PFSK-1 (cell line): Measurements from ENCODE around the gene ACADVL.

Source experiments
- POLR2AphosphoS5 ChIP-seq: IDR thresholded peaks from 2 replicates; pipeline ENCODE4 v1.6.1; 2012; ENCODE audit warnings: low read depth, mild to moderate bottlenecking, control low read depth, low read length, moderate library complexity
- SIN3A ChIP-seq: IDR thresholded peaks from 2 replicates; pipeline ENCODE4 v1.6.1; 2012; ENCODE audit warnings: mild to moderate bottlenecking, low read length, moderate library complexity, borderline replicate concordance; ENCODE audit not compliant: insufficient read depth
- TAF1 ChIP-seq: IDR thresholded peaks from 2 replicates; pipeline ENCODE4 v1.6.1; 2012; ENCODE audit warnings: low read length, control low read depth, borderline replicate concordance; ENCODE audit not compliant: insufficient read depth
- TF ChIP-seq, protein P1 (sequence below), 2 experiments: IDR thresholded peaks; 2 replicates each; pipeline versions ENCODE4 v1.6.1 to v1.8.0; 2011 to 2012; ENCODE audit warnings: low read depth in 2 of 2, low read length in 2 of 2, control low read depth in 1 of 2, inconsistent platforms in 1 of 2, mild to moderate bottlenecking in 1 of 2, moderate library complexity in 1 of 2; ENCODE audit not compliant: insufficient read depth in 1 of 2

DNA sequence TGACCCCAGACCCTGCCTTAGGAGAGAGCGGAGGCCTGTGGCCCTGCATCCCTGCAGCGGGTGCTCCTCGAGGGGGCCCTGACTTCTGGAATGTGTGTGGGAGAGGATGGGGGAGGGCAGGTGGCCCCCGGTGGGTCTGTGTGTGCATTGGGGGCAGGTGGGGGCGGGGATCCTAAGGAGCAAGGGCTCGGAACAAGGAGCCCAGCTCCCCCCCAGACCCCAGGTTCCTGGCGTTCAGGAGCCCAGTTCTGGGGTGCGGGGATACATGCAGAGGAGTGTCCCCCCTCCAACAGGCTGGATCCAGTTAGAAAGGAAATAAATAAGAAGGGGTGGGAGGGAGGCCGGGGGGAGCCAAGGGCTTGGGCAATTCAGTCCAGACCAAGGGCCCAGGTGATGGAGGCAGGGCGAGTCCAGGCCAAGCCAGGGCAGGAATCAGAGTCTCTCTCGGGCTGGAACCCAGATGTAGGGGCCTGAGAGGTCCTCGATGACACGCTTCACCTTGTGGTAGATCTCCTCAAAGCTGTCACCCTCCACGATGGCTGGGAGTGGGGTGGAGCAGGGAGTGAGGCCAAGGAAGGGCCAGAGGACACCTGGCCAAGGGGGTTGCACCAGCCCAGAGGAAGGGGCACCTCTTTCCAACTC lies 29.3 kb upstream of the ACADVL start:
- TF ChIP-seq POLR2AphosphoS5 = no peak
- no peak for TF ChIP-seq TAF1
- TF ChIP-seq, protein P1, sequence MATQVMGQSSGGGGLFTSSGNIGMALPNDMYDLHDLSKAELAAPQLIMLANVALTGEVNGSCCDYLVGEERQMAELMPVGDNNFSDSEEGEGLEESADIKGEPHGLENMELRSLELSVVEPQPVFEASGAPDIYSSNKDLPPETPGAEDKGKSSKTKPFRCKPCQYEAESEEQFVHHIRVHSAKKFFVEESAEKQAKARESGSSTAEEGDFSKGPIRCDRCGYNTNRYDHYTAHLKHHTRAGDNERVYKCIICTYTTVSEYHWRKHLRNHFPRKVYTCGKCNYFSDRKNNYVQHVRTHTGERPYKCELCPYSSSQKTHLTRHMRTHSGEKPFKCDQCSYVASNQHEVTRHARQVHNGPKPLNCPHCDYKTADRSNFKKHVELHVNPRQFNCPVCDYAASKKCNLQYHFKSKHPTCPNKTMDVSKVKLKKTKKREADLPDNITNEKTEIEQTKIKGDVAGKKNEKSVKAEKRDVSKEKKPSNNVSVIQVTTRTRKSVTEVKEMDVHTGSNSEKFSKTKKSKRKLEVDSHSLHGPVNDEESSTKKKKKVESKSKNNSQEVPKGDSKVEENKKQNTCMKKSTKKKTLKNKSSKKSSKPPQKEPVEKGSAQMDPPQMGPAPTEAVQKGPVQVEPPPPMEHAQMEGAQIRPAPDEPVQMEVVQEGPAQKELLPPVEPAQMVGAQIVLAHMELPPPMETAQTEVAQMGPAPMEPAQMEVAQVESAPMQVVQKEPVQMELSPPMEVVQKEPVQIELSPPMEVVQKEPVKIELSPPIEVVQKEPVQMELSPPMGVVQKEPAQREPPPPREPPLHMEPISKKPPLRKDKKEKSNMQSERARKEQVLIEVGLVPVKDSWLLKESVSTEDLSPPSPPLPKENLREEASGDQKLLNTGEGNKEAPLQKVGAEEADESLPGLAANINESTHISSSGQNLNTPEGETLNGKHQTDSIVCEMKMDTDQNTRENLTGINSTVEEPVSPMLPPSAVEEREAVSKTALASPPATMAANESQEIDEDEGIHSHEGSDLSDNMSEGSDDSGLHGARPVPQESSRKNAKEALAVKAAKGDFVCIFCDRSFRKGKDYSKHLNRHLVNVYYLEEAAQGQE (IDR thresholded peaks at IDR 0.05; ENCODE audit: insufficient read depth in 1 of 2, low read depth in 2 of 2, low read length in 2 of 2) = no peak
- TF ChIP-seq SIN3A = no peak
